ENCODE results near the gene TENT4A.

Gene TENT4A

DNA sequence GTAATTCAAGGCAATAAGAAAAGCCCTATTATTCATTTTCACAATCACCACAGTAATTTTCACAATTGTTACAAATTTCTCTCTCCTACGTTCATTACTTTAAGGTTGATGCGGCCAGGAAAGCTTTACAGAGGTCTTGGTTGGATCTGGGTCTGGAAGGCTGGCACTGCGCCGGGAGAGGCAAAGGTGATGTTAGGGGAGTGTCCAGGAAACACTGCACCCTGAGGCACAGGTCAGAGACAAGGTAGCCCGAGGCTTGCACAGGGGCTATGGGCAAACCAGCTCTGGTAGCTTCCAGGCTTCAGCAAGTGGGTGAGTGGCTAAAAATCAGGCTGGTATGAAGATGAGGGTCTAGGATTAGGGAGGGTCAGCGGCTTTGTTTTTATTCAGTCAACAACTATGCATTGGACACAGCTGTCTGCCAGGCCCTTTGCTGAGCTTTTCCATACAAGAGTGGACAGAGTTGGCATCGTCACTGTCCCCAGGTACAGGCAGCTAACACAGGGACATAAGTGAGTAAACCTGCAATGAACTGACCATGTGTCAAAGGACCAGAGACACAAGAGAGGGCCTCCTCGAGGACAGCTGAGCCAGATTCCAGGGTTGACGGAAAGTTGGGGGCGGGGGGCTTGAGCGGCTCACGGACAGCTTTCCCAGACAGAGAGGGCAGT is 12.4 kb upstream of the TENT4A start:
- no peak for DNase-seq

- DNase-seq, result no peak
Measured at GRCh38 chr5:6701491-6701890, 11.7 kb upstream of the TENT4A start.

GRCh38 chr5:6702633-6703032 is 10.6 kb upstream of the TENT4A start:
- DNase-seq, result no peak

GRCh38 chr5:6703806-6704205 is 9.4 kb upstream of the TENT4A start:
- DNase-seq, result no peak

- DNase-seq, result no peak
Measured at GRCh38 chr5:6704361-6704851, 8.8 kb upstream of the TENT4A start.

DNA sequence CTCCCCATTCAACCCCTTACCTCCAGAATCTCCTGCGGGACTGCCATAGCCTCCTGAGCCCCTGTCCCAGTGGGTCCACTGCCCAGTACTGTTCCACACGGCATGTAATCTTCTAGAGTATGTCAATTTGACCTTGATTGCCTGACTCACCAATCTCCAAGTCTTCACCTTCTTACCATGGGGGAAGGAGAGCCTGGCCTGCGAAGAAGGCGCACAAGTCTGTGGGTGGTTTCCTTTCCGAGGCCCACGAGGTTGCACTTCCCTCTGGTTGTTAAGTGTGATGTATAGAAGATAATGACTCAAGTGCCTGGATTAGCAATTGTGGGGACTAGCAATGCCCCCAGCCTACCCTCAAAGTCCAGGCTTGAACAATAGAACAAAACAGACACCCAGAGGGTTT is 8.1 kb upstream of the TENT4A start:
- DNase-seq, result peak; percentile 23

DNA sequence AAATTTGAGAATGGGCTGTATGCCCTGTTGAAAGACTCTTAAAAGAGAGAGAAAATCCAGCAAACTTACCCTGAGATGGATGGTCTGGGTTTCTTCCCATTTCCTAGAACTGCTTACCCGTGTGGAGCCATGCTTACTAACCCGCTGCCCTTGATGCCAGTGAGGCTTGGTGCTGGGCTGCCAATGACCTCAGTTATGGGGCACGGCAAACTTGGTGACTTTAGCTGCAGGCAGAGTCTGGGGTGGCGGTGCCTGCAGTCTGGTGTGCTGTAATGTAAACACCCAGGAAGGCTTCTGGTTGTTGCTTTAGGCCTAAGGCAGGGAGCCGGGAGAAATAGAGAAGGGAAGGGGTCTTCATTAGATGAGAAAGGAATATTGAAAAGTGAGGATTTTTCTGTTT is 7.3 kb upstream of the TENT4A start:
- DNase-seq, result no peak

DNA sequence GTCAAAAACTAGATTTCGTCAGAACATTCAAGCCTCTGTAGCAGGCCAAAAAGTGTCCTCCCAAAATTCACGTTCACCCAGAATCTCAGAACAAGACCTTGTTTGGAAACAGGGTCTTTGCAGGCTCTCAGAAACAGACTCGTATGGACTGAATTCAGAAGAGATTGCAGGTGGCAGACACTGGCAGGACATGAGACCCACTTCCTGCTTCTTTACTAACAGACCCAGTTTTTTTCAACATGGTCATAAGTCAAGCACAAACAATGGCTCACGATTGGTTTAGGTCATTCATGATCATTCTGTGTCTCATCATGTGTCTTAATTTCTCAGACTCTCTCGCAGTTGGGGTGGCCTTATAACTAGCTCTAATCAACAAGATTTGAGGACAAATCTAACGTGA is 5.4 kb upstream of the TENT4A start:
- no peak for DNase-seq

GRCh38 chr5:6708814-6709213 is 4.4 kb upstream of the TENT4A start:
- no peak for DNase-seq

DNA sequence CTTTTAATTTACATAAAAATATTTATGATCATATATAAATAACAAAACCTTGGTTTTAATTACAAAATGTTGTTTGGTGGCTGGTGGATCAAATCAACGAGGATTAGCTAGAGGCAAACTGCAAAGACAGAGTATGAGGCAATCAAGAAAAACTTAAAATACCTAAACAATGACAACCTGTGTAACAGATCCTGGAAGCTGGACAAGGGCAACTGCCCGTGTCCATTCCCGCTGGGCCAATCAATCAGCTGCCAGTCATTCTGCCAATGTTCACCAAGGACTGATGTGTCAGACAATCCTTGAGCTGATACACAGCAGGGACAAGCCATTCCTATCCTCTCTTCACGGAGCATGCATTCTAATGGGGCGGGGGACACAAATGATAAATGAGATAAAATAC is 3.2 kb upstream of the TENT4A start:
- no peak for DNase-seq

GRCh38 chr5:6710551-6711318 is 2.5 kb upstream of the TENT4A start:
- no peak for DNase-seq

- no peak for DNase-seq
Measured at GRCh38 chr5:6711409-6712141, 1.7 kb upstream of the TENT4A start.

- peak; percentile 65 for DNase-seq
Measured at GRCh38 chr5:6712142-6712576, 1.1 kb upstream of the TENT4A start.

- peak; percentile 95 for DNase-seq
Measured at GRCh38 chr5:6712577-6713273, 507 bp upstream of the TENT4A start.

GRCh38 chr5:6714226-6715041 is 1.2 kb downstream of the TENT4A start:
- DNase-seq, result peak; percentile 51

DNA sequence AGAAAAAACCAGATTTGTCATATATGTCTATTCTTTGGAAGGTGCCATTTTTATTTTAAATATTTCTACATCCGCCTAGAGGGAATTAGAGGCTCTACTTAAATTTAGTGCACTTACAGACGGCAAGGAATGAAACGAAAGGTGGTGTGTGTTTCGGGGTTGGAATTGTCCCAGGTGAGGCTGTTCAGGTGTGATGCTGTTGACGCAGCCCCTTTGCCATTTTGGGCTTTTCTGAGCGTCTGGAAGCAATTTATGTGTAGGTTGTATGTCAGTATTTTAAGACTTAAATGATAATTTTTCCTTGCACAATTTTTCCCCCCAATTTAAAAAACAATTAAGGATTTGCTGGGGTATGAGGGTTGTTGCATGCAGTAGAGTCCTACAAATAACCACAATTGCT is 2.0 kb downstream of the TENT4A start:
- no peak for DNase-seq

GRCh38 chr5:6715758-6716628 is 2.8 kb downstream of the TENT4A start:
- no peak for DNase-seq

DNA sequence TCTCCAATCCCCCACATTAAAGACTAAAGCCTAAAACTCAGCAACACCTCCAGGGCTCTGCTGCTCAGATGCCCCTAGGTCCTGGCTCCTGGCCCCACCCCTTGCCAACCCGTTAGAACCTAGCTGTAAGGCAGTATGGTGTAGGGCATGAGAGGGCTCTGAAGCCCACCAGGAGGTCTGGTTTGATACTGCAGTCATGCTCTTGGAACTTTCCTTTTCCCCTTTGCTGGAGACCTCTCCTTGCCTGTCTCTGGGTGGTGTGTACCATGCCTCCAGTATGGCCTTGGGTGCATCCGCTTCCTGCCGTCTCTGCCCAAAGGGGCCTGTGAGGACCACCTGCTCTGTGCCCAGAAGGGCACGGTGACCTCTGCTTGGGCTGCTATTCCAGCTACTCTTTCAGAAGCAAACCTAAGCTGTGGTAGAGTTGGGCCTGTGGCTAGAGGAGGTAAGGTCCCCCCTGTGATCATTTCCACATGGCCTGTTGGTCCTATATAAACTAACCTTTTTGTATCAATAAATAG is 3.5 kb downstream of the TENT4A start:
- no peak for DNase-seq

DNA sequence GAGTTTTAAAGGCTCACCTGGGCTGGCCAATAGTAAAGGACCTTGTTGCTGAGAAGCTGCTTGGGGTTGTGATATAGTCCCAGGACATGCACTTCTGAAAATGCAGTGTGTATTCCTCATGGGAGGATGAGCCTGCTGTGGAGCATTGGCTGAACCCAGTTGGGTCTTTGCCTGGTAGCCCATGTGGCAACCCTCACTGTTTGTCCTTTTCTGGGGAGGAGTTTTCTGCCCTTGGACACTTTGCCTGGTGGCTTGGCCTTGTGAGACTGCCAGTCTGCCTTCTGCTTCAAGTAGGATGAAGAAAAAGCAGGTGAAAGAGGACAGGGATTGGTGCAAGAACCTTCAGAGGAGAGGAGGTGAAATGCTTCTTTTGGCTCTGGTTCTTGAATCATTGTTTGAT is 4.0 kb downstream of the TENT4A start:
- no peak for DNase-seq

DNA sequence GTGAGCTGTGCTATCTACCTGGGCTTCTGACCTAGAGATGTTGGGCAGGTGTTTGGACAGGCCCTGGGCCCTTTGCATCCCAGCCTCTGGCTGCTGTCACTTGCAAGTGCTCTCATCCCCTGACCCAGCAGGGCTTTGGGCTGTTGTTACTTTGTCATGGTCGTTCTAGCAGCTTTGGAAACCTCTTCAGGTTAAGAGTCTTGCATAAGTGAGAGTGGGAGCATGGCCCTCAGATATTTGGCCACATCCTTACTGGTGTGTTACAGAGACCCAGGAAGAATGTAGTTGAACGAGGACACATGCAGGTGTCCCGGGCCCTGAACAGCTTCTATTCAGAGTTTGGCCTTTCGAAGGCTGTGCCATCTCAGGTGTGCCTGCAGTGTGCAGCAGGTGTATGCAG is 4.5 kb downstream of the TENT4A start:
- no peak for DNase-seq

- no peak for DNase-seq
Measured at GRCh38 chr5:6718161-6718681, 5.0 kb downstream of the TENT4A start.
